AG09319 (cell line): ENCODE data around the gene CAMTA1.

ENCODE experiments used
- DNase-seq: peaks from one replicate; pipeline ENCODE4 v3.0.0-alpha.2; 2010; ENCODE audit warnings: low read depth; ENCODE audit errors: extremely low read depth
- TF ChIP-seq, protein P1 (sequence below): IDR thresholded peaks from 2 replicates; pipeline ENCODE4 v1.5.1; 2011; ENCODE audit warnings: low read depth, mild to moderate bottlenecking, inconsistent platforms, low read length, moderate library complexity

The CAMTA1 gene

DNA sequence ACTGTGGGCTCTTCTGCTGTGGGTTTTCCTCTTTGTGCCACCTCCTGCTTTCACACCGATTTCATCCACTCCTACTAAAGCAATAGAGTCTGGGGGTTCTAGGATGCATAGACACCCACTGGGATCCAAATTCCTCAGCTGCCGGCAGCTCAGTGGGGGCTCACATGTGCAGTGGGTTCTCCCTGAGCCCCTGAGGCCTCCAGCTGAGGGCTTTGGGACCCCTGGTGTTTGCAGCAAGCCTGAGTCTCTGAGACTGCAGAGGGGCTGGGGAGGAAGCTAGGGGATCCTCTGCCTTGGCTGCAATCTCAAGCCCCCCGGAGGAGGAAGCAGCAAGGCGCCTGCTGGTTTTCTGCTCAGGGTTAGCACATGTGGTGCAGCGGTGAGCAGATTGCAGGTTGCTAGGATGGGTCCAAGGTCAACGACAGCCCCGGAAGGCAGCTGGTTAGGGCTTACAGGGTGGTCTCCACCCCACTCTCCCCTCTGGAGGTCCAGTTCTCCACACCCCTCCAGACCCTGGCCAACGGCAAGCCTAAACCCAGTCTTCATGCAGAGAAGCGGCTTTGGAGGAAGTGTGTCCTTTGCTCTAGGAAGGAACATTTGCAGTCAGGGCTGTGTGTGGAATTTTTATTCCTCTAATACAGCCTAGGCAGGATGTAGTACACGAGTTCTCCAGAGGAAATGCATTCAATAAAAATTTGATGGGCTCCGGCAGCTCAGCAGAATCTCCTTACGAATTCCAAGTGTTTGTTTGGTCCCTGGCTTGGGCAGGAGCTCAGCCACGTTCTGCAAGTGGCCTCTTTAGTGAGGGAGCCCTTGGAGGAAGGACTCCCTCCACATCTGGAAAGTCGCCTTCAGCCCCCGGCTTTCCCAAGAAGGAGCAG, 716.7 kb downstream of the CAMTA1 start:
- TF ChIP-seq, protein P1, sequence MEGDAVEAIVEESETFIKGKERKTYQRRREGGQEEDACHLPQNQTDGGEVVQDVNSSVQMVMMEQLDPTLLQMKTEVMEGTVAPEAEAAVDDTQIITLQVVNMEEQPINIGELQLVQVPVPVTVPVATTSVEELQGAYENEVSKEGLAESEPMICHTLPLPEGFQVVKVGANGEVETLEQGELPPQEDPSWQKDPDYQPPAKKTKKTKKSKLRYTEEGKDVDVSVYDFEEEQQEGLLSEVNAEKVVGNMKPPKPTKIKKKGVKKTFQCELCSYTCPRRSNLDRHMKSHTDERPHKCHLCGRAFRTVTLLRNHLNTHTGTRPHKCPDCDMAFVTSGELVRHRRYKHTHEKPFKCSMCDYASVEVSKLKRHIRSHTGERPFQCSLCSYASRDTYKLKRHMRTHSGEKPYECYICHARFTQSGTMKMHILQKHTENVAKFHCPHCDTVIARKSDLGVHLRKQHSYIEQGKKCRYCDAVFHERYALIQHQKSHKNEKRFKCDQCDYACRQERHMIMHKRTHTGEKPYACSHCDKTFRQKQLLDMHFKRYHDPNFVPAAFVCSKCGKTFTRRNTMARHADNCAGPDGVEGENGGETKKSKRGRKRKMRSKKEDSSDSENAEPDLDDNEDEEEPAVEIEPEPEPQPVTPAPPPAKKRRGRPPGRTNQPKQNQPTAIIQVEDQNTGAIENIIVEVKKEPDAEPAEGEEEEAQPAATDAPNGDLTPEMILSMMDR, result no peak
- no peak for DNase-seq

DNA sequence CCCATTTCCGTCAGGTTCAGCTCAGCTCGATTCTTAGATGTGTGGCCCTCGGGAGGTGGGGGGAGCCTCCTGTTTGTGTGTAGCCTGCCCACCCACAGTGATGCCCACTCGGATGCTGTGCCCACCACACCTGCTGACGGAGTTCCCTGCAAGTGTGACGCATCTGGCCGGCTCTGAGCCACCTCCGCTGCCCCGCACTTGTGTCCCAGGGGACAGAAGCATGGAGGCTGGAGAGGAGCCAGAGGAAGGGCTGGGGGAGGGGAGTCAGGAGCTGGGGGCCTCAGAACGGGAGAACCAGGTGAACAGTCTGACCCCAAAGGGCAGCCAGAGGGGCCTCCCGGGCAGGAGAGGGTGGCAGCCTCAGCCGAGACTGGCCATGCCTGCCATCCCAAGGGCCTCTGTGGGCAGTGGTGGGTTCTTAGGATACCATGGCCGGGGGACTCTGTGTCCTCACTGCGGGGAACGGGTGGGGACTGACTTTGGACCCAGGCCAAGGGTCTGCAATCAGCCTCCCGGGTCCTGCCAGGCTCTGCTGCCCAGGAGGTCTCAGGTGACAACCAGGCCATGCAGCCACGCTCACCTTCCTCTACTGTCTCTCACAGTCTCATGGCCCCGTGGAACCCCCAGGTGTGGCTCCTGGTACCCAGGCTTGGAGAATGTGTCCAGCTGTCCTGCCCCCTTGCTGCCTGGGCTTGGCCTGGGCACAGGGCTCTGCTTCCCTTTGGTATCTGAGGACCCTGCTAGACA, 718.6 kb downstream of the CAMTA1 start:
- DNase-seq, result no peak
- TF ChIP-seq, protein P1, result no peak

DNA sequence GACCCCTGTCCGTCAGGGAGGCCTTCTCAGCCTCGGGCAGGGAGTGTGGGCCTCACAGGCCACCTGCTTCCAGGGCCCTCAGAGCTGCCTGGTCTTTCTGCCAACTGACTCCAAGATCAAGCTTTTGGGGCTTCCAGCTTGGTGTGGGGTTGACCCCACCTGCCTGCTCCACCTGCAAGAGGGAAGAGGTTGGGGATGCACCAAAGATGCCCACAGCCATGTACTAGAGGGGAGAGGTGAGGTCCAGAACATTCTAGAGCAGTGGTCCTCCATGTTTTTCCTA, 719.1 kb downstream of the CAMTA1 start:
- no peak for DNase-seq
- TF ChIP-seq, protein P1, result no peak

DNA sequence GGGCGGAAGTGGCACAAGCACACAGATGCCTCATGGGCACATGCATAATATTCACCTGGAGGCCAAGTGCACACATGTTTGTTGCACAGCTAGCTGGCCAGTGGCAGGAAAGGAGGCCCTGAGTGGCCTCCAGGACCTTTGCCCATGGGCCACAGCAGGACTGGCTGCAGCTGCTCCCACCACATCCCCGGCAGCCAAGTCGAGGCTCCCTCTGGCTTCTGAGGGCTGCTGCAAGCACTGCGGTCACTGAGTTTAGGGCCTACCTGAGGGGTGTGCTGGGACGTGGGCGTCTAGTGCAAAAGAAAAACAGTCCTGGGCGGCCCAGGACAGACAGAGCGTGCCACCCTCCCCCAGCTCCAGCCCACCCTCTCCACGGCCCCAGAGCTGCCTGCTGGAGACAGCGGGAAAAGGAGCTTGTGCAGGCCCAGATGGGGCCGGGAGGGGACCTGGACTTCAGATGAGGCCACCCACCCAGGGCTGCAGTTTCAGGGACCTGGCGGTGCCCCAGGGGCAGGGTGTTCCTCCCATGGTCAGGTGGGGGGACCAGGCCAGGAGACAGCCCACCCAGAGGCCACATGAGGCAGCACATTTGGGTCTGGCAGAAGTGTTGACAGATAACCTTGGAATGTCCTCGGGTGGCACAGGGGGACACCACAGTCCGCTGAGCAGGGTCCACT, 720.0 kb downstream of the CAMTA1 start:
- DNase-seq, result no peak
- TF ChIP-seq, protein P1, result no peak

DNA sequence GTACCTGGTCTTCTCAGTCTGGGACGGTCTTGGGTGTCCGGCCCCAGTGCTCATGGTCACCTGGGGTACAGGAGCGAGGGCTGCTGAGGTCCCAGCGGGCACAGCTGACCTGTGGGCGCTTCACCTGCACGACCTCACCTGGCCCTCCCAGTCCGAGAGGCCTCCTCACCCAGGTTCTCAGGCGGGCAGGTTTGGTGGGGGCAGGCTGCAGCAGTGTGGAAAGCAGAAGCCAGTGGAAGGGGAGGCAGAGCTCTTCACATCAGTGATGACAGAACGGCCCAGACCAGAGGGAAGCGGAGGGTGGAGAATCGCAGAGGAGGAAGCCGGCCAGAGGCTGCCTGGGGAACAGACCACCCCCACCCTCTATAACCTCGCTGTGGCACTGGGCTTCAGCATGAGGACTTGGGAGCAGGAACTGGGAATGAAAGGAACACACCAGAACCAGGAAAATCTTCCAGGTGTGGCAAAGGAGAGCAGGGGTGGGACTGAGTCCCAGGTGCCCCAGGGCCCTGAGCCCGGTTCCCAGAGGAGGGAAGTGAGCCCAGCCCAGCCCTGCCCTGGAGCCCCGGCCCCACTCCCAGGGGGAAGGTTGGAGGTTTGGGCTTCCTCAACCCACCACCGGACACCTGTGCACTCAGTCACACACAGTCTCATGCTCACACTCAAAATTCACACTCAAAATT, 720.7 kb downstream of the CAMTA1 start:
- DNase-seq, result no peak
- TF ChIP-seq, protein P1, result no peak

DNA sequence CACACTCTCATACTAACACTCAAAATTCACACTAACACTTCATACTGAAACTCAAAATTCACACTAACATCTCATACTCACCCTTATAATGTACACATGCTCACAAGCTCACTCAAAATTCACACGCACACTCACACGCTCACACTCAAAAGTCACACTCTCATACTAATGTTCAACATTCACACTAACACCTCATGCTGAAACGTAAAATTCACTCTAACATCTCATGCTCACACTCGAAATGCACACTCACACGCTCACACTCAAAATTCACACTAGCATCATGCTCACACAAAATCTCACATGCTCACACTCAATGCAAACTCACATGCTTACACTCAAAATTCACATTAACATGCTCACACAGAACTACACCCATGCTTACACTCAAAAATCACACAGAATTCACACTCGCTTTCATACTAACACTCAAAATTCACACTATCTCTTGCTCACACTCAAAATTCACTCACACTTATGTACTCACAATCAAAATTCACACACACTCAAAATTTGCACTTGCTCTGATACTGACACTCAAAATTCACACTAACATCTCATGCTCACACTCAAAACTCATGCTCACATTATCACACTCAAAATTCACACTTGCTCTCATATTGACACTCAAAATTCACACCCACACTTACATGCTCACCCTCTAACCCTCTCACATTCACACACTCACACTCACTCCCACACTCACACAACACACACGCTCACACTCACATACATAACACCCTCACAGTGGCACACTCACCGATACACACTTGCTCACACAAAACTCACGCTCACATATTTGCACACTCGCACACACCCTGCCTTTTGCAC, 721.4 kb downstream of the CAMTA1 start:
- DNase-seq, result no peak
- TF ChIP-seq, protein P1, result no peak
